Activated CD8-positive, alpha-beta memory T cell treated with anti-CD3 and anti-CD28 coated beads, Interleukin-2, amount 50 U/mL, for 48 hours (primary cell): ENCODE measurements around the gene GAR1.
"Not testable (repeated sequence)": the region's sequence is repeated elsewhere in the genome, so short reads cannot be mapped to it uniquely, and the experiment has no call there.

Experiments used
- DNase-seq: peaks from one replicate; pipeline ENCODE4 v3.0.0-alpha.2; 2020

The GAR1 gene

DNA sequence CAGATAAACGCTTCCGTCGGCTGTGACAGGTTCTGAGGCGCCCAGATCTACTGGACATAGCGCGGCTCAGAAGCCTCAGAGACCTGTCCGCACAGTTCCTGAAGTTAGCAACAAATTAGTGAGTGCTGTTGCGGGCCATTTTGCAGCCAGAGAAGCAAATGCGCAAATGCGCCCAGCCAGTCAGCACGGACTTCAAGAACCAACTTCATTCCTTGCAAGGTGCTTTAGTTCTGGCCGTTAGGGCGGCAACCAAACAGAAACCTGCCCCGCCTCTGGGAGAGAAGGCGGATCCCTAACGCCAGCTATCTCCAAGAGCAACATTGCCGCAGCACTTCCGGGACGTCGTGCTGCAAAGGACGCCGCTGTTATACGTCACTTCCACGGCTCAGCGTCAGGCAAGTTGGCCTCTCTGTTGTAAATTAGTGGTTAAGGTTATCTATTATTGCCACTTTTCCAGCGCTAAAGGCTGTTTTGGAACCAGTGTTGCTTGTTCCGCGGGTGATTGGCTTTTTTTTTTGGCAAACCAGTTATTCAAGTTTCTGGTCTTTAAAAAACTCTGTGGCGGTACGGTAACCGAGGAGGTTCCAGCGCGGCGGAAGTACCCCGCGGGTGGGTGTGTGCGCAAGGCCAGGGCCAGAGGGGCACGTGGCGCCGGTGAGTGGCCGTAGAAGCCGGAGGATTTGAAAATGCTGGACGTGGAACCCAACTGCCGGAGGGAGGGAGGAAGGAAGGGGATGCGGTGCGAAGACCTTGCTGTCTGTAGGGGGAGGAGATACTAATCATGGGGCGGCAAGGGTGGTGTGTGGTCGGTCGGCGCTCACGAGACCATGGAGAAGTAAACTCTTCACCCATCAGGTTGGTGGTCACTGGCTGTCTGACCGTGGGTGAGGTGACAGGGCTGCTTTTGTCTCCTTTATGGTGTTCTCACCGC, at the start of gene GAR1:
GAR1 (plus strand) TSS at position 612 of the 931 bp plus-strand sequence. CDS start 403 bp downstream, outside the sequence.
- DNase-seq, result peak; percentile 88

DNA sequence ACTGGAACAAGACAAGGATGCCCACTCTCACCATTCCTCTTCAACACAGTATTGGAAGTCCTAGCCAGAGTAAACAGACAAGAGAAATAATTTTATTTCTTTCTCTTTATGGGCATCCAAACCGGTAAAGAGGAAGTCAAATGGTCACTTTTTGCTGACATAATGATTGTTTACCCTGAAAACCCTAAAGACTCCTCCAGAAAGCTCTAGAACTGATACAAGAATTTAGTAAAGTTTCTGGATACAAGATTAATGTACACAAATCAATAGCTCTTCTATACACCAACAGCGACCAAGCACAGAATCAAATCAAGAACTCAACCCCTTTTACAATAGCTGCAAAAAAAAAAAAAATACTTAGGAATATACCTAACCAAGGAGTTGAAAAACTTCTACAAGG, 33.5 kb upstream of the GAR1 start:
- not testable (repeated sequence) for DNase-seq

DNA sequence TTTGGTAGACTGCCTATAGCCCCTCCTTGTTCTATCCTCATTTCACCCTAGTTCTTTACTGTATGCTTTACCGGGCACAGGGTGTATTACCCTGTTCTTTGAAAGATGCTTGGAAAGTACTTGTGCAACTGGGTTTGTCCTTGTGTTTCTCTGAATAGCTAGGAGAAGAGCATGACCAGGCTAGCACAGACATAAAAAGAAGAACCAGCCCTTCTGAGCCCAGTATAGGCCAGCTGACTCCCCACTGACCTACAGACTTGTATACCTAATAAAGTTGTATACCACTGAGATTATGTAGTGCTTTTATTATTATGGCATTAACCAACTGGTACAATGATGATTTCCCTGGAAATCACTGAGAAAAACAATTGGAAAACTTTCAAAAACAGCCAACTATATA, 28.7 kb upstream of the GAR1 start:
- DNase-seq, result no peak

DNA sequence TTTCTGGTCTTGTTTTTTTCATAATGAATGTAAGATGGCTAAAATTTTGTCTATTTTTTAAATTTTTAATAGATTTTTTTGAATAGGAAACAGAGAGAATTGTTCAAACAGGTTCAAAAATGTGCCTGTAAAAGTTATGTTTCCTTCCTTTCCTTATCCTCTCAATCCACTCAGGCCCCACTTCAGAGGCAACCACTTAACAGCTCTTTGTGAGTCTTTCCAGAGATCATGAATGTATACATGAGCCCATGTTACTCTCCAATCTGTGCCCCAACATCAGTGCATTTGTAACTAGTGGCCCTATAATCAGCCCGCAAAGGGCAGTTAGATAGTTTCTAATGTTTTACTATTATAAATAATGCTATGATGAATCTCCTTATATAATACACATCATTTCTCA, 27.8 kb upstream of the GAR1 start:
- no peak for DNase-seq

DNA sequence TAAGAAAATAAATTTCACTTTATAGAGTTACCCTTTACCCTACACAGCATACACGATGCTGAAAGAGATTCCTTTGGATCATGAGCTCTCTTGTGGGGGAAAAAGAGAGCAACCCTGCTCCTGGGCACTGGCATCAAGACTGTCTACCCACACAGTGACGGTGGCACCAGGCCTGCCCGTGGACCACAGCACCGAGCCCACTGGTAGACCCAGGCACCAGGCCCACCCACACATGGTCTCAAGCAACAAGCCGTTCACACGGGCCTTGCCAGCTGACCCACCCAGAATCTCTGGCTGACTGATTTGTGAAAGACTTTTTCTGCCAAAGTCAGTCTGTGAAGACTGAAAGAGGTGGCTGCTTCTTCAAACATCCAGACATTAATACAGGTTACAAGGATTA, 20.5 kb upstream of the GAR1 start:
- DNase-seq, result no peak

DNA sequence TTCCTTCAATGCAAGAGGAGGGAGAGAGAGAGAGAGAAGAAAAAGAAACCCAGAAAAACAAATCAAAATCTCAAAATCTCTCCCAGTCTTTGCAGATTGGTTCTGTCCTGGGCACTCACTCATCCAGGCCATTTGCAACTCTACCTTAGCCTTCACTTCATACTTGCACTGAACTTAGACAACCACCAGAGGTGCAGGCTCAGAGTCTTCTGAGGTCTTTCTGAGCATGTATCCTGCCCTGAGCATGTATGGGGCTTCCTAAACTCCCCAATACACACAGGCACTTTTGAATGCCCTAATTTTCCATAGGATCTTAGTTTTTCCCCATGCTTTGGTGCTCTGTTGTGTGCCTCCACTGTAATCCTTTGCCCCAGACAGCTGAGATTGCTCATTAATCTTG, 16.7 kb upstream of the GAR1 start:
- no peak for DNase-seq

DNA sequence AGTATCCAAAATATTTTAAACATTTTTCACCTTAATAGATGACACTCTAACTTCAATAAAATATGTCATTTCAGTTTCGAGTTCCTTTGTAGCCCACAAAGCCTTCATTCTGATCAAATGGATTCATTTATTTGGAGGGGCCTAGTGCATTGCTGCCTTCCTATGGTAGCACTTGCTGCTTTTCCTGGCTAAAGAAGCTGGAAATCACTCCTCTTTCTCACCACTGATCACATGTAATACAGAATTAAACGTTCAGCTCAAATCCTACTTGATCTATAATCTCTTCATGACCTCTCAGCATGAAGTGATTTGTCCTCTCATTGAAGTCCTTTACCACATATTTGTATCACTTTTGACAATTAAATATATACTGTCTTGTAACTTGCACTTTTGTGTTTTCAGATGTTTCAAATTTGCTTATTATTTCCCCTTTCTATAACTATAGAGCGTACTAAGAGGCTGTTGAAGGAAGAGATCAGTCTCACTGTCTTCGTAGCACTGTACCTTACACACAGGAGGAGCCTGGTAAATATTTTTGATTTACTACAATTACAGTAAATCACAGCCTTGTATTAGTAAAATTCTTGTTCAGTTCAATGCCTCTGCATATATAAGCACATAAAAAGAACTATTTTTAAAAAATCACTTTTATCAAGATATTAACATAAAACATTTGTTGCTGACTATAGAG, 14.3 kb upstream of the GAR1 start:
- no peak for DNase-seq

DNA sequence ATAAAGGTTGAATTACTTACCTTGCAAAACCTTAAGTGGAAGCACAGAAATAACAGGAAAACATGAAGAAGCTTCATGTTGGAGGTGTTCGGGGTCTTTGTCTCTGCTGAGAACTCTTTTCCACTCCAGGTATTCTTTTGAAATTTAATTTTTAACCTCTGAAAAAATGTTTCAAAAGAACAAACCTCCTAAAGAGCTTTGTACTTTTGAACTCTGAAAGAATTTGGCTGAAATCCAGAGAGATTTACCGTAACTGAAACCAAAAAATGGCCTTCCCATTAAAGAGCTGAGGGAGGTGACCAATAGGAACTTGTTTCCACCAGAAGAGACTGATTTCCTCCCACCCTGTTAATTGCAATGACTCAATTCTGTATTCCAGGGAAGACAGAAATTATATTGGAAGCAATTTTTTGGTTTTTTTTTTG, 13.7 kb upstream of the GAR1 start, which contains the start of gene CFI:
CFI (minus strand) TSS at position 105 of the 425 bp plus-strand sequence; CDS start at position 77, 28 bp downstream.
- DNase-seq, result no peak

DNA sequence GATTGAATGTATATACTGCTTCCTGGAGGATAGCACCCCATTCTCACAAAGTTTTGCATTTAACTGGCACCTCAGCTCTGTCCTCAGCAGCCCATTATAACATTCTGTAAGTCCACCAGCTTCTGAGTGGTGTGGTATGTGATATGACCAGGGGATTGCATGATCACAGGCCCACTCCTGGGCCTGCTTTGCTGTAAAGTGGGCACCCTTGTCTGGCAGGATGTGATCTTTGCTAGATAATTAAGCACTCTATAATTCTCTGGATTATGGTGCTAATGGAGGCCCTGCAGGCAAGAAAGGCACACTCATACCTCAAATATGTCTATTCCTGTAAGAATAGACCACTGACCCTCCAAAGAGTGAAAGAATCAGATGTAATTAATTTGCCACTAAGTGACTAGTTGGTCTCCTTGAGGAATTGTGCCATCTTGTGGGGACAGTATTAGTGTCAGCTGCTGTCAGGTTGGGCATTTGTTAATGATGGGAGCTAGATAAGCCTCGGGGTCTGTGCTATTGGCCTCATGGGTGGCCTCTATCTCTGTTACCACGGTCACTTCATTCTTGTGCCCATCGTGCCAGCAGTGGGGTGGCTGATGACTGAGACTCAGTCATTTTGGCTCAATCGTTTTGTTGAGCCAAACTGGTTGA, 11.5 kb upstream of the GAR1 start:
- no peak for DNase-seq

DNA sequence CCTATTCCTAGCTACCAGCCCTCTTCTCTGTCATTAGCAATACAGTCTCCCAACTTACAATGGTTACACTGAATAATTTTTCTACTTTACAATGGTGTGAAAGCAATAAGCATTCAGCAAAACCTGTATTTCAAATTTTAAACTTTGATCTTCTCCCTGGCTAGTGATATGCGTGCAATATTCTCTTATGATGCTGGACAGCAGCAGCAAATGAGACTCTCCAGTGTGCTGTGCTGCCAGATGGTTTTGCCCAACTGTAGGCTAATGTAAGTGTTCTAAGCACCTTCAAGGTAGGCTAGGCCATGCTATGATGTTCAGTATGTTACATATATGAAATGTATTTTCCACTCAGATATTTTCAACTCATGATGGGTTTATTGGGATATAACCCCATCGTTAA, 5.9 kb upstream of the GAR1 start:
- no peak for DNase-seq

DNA sequence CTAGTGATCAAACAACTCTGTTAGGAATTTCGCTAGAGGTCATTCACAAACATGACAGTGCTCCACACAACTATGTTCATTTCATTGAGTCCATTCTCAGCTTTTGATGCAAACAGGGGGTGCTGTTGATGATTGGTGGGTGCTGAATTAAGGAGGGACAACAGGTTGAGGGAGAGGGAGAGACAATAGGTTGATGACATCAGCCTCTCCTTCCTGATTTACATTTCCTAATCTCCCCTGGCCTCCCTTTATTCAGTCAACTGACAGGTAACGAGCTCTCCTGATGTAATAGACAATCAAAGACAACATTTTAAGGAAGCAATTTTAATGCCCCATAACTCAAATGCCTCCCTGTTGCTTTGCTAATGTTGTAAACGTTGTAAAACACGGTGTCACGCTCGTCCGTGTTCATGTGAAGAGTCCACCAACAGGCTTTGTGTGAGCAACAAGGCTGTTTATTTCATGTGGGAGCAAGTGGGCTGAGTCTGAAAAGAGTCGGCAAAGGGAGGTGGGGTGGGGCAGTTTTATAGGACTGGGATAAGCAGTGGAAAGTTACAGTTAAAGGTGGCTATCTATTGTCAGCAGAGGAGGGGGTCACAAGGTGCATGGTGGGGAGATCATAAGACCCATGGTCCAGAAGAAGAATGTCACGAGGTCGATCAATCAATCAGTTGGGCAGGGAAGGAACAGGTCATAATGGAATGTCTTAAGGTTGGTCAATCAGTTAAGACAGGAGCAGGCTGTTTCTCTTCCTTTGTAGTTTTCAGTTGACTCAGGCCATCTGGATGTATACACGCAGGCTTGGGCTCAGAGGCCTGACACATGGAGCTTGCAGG, 4.8 kb upstream of the GAR1 start:
- no peak for DNase-seq

DNA sequence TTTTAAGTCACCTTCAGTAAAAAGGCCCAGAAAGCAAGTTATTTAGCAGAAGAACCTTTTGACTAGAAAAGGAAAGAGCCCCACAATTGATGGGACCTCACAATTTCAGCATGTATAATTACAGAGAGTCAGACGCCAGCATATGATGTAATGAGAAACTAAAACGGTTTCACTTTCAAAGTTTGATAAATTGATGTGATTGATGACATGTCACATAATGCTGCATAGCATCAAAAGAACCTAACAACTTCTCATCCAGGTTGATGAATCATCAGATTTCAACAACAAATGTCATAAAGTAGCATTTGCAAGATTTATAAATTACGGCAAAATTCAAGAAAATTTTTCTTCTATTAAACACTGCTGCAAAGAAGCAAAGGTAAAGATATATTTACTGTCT, 3.9 kb upstream of the GAR1 start:
- DNase-seq, result no peak

DNA sequence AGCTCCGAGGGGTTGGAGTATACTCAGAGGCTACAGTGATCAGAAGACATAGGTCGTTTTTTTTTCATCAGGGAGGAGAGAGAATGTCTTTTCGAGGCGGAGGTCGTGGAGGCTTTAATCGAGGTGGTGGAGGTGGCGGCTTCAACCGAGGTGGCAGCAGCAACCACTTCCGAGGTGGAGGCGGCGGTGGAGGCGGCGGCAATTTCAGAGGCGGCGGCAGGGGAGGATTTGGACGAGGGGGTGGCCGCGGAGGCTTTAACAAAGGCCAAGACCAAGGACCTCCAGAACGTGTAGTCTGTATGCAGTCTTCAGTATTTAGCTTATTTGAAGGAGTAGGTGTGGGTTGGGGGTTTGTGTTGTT, 500 bp downstream of the GAR1 start:
- DNase-seq, result peak; percentile 77

DNA sequence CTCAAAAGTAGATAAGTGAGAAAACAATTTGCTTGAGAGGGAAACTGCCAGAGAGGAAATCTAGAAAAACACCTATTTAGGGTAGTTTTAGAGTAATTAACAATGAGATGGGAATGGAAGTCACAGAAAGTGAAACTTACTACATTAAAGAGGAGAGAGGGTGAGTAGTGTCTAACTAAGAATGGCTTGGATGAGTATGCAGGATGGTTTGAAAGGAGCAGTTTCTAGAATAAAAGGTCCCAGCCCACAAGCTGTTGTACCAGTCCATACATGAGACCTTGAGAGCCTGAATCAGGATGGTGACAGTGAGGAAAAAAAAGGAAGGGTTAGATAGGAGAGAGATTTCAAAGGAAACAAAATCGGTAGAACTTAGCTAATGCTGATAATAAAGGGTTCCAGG, 1.3 kb downstream of the GAR1 start:
- no peak for DNase-seq

DNA sequence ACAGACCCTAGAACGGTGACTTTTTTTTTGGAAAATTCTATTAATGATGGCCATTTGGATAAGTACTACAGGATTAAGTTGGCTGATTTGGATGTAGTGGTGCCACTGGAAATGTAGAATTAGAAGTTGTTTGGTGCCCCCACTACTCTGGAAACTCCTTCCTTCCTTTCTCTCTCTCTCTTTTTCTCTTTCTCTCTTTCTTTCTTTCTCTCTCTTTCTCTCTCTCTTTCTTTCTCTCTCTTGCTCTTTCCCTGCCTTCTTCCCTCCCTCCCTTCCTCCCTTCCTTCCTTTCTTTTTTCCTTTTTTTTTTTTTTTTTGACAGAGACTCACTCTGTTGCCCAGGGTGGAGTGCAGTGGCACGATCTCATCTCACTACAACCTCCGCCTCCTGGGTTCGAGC, 2.7 kb downstream of the GAR1 start:
- no peak for DNase-seq

DNA sequence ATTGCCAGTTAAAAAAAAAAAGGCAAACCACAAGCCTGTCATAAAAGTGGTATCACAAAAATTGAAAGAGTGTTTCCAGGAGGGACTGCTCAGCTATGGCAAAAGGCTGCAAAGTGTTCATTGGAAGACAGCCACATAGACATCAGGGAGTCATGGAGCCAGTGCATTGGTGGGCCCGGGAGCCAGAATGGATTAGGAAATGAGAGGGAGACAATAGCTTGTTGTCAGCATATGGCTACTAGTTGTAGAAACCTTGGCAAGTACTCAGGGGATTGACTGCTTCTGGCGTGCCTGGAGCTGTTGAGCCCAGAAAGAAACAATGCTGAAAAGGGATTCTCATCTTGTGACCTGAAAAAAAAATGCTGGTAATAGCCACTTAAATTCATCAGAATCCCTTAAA, 5.0 kb downstream of the GAR1 start:
- no peak for DNase-seq

DNA sequence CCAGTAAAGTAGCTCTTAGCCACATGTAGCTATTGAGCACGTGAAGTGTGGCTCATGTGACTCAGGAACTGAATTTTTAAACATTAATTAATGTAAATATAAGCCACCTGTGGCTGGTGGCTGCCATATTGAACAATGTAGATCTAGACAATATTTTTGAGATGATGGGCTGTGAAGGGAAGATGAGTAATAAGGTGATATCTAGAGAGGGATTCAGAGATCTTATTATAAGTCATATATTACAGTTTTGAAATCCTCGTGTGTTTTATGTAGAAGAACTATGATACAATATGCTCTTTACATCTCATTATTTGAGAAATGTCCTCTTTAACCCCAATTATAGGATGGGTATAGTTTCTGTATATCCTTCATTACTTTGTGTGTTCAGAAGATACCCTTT, 5.6 kb downstream of the GAR1 start:
- no peak for DNase-seq

DNA sequence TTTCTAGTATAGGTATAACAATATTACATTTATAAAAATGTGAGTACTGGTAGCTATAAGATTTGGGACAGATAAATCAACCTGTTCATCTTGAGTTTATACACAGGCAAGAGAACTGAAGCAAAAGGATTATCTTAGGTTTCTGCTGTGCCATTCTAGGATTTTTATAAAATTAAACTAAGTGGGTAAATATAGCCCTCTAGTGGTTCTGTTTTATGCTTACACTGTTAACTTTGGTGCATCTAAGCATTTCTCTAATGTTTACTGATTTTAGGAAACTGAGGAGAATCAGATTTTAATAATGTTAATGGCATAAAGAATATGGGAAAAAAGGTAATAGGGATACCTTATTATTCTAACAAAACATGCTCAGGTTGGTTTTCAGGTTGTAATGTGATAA, 11.2 kb downstream of the GAR1 start:
- DNase-seq, result no peak

DNA sequence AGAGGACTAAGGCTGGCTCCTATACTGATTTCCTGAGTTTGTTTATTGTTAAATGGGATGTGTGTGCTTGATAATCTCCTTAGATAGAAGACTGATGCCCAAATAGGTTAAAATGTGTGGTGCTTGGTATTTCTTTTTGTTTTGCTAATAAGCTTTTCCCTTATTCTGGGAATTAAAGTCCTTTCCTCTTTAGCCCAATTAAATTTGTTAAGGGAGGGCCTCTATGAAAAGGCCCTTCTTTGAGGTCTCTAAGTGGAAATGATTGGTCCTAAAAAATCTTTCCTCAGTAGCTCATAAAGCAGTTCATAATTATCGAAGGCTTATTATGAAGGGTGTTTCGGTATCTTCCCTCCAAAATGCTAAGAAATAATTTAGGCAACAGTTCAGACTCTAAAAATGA, 12.1 kb downstream of the GAR1 start, which contains the start of gene RRH:
RRH (plus strand) TSS at position 301 of the 400 bp plus-strand sequence; CDS start at position 357, 56 bp downstream.
- DNase-seq, result no peak

DNA sequence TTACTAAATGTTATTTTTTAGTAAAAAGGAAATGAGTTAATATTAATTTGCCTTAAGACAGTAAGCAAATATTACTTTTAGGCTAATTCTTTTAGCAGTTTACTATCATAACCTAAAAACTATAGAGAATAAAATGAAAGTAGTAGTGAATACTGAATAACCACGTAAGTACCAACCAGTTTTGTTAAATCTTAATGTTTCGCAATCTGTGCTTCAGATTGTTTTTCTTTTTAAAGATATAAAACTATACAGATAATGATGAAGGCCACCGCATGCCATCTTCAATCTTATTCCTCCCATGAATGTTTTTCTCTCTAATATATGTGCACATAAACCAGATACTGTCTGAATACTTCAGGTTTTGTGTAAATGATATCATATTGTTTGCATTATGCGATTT, 18.2 kb downstream of the GAR1 start:
- no peak for DNase-seq

DNA sequence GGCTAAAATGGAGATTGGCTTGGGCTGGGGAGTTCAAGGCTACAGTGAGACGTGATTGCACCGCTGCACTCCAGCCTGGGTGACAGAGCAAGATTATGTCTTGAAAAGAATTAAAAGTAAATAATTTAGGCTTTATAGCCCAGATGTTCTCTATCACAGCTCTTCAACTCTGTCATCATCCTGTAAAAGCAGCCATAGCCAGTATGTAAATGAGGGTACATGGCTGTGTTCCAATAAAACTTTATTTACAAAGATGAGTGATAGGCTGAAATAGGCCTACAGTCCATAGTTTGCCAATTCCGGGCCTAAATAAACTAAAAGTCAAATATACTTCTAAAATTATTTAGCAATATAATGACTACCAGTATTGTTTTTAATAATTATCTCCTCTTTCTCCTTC, 21.4 kb downstream of the GAR1 start:
- DNase-seq, result no peak

DNA sequence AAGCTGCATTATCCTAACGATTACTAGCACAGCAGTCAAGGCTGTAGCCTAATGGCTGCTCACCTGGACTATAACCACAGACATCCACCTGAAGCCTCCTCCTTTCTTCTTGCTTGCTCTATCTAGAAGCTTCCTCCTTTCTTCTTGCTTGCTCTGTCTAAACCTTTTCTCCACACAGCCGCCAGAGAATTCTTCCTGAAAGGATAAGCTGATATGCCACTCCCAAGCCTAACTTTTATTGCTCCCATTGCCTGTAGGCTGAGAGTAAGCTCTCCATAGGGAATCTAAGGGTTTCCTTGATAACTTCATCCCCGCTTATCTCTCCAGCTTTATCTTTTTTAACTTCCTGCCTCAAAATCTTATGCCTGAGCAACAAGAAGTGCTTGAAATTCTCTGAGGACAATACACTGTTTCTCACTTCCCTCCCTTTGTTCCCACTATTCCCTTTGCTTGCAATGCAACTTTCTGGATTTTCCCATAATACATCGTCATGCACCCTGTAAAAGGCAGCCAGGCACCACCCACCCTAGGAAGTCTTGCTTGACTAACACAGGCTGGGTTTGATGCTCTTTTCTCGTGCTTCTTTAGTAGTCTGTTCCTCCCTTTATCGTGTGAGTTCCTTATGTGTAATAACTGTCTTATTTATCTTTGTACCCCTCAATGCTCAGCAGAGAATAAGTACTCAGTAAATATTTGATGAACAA, 31.0 kb downstream of the GAR1 start:
- DNase-seq, result no peak
